Central memory CD8-positive, alpha-beta T cell (primary cell): Measurements from ENCODE around the gene TCHHL1.

ENCODE experiments used
- ATAC-seq: fragments of 150-1000 bp; cut with Tn5 transposase; replicated peaks from 2 replicates; pipeline ENCODE4 v1.10.0; 2022; ENCODE audit warnings: mild to moderate bottlenecking, moderate FRiP score, moderate number of reproducible peaks; ENCODE audit not compliant: poor library complexity, severe bottlenecking; ENCODE audit errors: extremely low read depth
- DNase-seq, 2 donors: peaks; one replicate each; pipeline ENCODE4 v3.0.0; 2021; ENCODE audit warnings: low spot score in 2 of 2
- H3K27ac Mint-ChIP-seq: one replicate; pipeline ENCODE4 v1.8.0; 2022; ENCODE audit warnings: low read depth, mild to moderate bottlenecking, moderate library complexity, mixed read lengths
- H3K27me3 Mint-ChIP-seq: one replicate; pipeline ENCODE4 v1.8.0; 2022; ENCODE audit warnings: mixed read lengths
- H3K36me3 Mint-ChIP-seq: one replicate; pipeline ENCODE4 v1.8.0; 2022; ENCODE audit warnings: mild to moderate bottlenecking, moderate library complexity, mixed read lengths; ENCODE audit not compliant: insufficient read depth
- H3K4me1 Mint-ChIP-seq: one replicate; pipeline ENCODE4 v1.8.0; 2022; ENCODE audit warnings: mixed read lengths
- H3K4me3 Mint-ChIP-seq: one replicate; pipeline ENCODE4 v1.8.0; 2022; ENCODE audit warnings: mild to moderate bottlenecking, moderate library complexity, mixed read lengths
- H3K9me3 Mint-ChIP-seq: one replicate; pipeline ENCODE4 v1.8.0; 2022; ENCODE audit warnings: mixed read lengths

TCHHL1 gene

GRCh38 chr1:152044386-152044785 is 44.5 kb downstream of the TCHHL1 start:
- Mint-ChIP-seq H3K27ac (no peak overlapping the region), H3K4me3 (no peak overlapping the region)

GRCh38 chr1:152043870-152044269 is 45.0 kb downstream of the TCHHL1 start:
- Mint-ChIP-seq H3K36me3 (peaks cover 8% of the 10 kb centered on the region), H3K9me3 (no peaks in the 10 kb centered on the region), H3K4me1 (peaks cover 13% of the 10 kb centered on the region), H3K27ac (no peak overlapping the region), H3K27me3 (no peaks in the 10 kb centered on the region), H3K4me3 (no peak overlapping the region)
- ATAC-seq (no peak), DNase-seq (no peak)

More at GRCh38 chr1:152044386-152044785, 44.5 kb downstream of the TCHHL1 start:
- Mint-ChIP-seq H3K36me3 (peaks cover 8% of the 10 kb centered on the region), H3K27me3 (no peaks in the 10 kb centered on the region), H3K4me1 (peaks cover 13% of the 10 kb centered on the region), H3K9me3 (no peaks in the 10 kb centered on the region)
- no peak for DNase-seq
- ATAC-seq = no peak

- H3K36me3 Mint-ChIP-seq = no peaks in the 10 kb centered on the region
- H3K27me3 Mint-ChIP-seq = no peaks in the 10 kb centered on the region
- no peaks in the 10 kb centered on the region for H3K9me3 Mint-ChIP-seq
- ATAC-seq (no peak), DNase-seq (no peak)
- no peak overlapping the region for H3K27ac Mint-ChIP-seq
- no peaks in the 10 kb centered on the region for H3K4me1 Mint-ChIP-seq
- no peak overlapping the region for H3K4me3 Mint-ChIP-seq
These were observed 46.8 kb downstream of the TCHHL1 start for GRCh38 chr1:152042030-152042429.

- H3K4me1 Mint-ChIP-seq = peaks cover 14% of the 10 kb centered on the region
- ATAC-seq (no peak), DNase-seq (no peak)
- peaks cover 13% of the 10 kb centered on the region for H3K36me3 Mint-ChIP-seq
- H3K4me3 Mint-ChIP-seq = no peak overlapping the region
- no peaks in the 10 kb centered on the region for H3K9me3 Mint-ChIP-seq
- no peaks in the 10 kb centered on the region for H3K27me3 Mint-ChIP-seq
- H3K27ac Mint-ChIP-seq = no peak overlapping the region
These were observed 49.0 kb downstream of the TCHHL1 start for GRCh38 chr1:152039886-152040285.

- H3K36me3 Mint-ChIP-seq = peaks cover 17% of the 10 kb centered on the region
These were observed 49.4 kb downstream of the TCHHL1 start for GRCh38 chr1:152039461-152039860.

GRCh38 chr1:152038871-152039270 is 50.0 kb downstream of the TCHHL1 start:
- peaks cover 24% of the 10 kb centered on the region for H3K4me1 Mint-ChIP-seq
- H3K27ac Mint-ChIP-seq = no peak overlapping the region
- ATAC-seq = no peak
- peaks cover 18% of the 10 kb centered on the region for H3K36me3 Mint-ChIP-seq
- no peaks in the 10 kb centered on the region for H3K27me3 Mint-ChIP-seq
- H3K9me3 Mint-ChIP-seq = no peaks in the 10 kb centered on the region
- H3K4me3 Mint-ChIP-seq = no peak overlapping the region
- no peak for DNase-seq

More at GRCh38 chr1:152039461-152039860, 49.4 kb downstream of the TCHHL1 start:
- Mint-ChIP-seq H3K4me1 (peaks cover 18% of the 10 kb centered on the region), H3K27me3 (no peaks in the 10 kb centered on the region), H3K4me3 (no peak overlapping the region), H3K27ac (no peak overlapping the region), H3K9me3 (no peaks in the 10 kb centered on the region)
- DNase-seq (no peak), ATAC-seq (no peak)

GRCh38 chr1:152036267-152037216 is 52.3 kb downstream of the TCHHL1 start, which contains the start of gene S100A11:
Gene S100A11 (minus strand): TSS chr1:152037004. CDS start chr1:152036915, 89 bp downstream.
- peaks cover 36% of the 10 kb centered on the region for H3K36me3 Mint-ChIP-seq
- ATAC-seq = peak; percentile 44

GRCh38 chr1:152035539-152036266 is 53.2 kb downstream of the TCHHL1 start:
- peaks cover 38% of the 10 kb centered on the region for H3K36me3 Mint-ChIP-seq
- no peaks in the 10 kb centered on the region for H3K9me3 Mint-ChIP-seq
- DNase-seq (no peak), ATAC-seq (peak; percentile 14)
- no peaks in the 10 kb centered on the region for H3K27me3 Mint-ChIP-seq
- H3K27ac Mint-ChIP-seq = peak overlapping the region; percentile 98
- H3K4me3 Mint-ChIP-seq = peak overlapping the region; percentile 94
- H3K4me1 Mint-ChIP-seq = peaks cover 38% of the 10 kb centered on the region

More at GRCh38 chr1:152036267-152037216, 52.3 kb downstream of the TCHHL1 start, which contains the start of gene S100A11:
- Mint-ChIP-seq H3K27me3 (no peaks in the 10 kb centered on the region), H3K4me3 (peak within 1 kb of the TSS; percentile 94), H3K9me3 (no peaks in the 10 kb centered on the region), H3K27ac (peak within 1 kb of the TSS; percentile 98), H3K4me1 (peaks cover 38% of the 10 kb centered on the region)
- DNase-seq = peak; percentile 28 to 30

- Mint-ChIP-seq H3K4me3 (peak overlapping the region; percentile 94), H3K27ac (peak overlapping the region; percentile 98), H3K9me3 (no peaks in the 10 kb centered on the region), H3K4me1 (peaks cover 38% of the 10 kb centered on the region), H3K36me3 (peaks cover 40% of the 10 kb centered on the region), H3K27me3 (no peaks in the 10 kb centered on the region)
- peak; percentile 35 to 42 for DNase-seq
- peak; percentile 88 for ATAC-seq
These were observed 54.0 kb downstream of the TCHHL1 start for GRCh38 chr1:152034654-152035538.

GRCh38 chr1:152034324-152034653 is 54.6 kb downstream of the TCHHL1 start:
- peaks cover 38% of the 10 kb centered on the region for H3K4me1 Mint-ChIP-seq
- DNase-seq = no peak
- peak overlapping the region; percentile 98 for H3K27ac Mint-ChIP-seq
- H3K4me3 Mint-ChIP-seq = peak overlapping the region; percentile 94
- H3K9me3 Mint-ChIP-seq = no peaks in the 10 kb centered on the region
- ATAC-seq = no peak
- H3K27me3 Mint-ChIP-seq = no peaks in the 10 kb centered on the region
- H3K36me3 Mint-ChIP-seq = peaks cover 40% of the 10 kb centered on the region
